Measurements from ENCODE around the gene TEC.

The TEC gene

DNA sequence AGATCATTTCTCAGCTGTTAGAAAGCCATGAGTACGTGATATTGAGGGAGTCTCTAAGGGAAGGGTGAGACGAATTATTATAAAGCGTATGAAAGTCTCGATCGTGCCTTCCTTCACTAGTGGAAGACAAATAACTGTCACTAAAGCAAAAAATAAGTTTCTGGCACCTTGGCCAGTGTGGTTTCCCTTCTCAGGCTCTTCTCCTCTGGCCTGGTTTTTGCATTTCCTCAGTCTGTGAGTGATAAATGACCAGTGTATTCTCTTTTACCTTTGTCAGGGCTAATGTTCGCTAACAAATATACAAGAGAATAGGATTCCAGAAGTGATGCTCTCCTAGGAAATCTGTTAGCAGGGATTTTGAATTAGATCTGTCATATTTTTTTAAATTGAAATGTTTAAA is 155.2 kb downstream of the TEC start:
- DNase-seq: no peak

DNA sequence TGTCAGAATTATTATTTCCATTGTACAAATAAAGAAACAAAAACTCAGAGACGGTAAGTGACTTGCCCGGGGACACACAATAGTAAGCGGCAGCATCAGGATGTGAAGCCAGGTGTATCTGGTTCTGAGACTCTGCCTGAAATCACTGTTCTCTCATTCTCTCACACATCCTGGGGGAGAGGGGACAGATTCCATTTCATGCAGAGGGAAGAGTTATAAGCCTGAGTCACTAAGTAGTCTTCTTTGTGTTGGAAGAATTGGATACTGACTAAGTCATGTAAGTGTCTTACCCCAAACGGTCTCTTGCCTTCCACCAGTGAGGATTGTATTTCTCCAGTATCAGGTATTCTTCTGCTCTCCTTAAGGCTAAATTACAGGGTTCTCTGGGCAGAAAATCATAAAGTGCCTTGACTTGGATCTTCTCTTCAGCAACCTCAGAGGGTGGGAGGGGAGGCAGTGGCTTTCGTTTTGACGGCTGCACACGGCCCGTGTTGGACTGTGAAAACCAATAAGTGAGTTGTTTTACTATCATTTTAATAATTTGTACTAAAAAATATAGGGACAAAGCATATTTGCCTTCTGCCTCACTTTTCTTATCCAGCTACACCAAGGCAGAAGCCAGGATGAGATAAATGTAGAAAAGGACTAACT is 157.5 kb downstream of the TEC start:
- DNase-seq: no peak

DNA sequence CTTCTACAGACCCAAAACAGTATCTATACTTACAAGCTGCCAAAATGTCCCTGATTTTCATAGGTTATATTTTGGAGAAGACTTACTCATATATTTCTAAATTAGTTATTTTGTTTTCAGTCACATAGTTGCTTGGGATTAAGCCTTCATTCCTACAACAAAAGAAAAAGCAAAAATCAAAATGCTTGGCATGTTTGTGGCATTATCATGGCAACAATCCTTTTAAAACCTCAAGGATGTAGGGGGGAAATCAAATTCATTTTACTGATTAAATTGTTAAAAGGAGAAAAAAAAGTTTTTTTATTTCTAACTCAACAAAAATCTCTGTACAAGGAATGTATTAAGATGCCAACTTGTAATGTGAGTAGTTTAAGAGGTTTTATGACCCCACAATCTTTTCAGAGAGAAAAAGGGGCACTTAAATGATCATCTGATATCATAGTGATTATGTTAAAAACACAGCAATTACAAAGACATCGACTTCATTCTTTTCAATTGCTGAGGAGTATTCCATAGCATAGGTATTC is 159.1 kb downstream of the TEC start:
- no peak for DNase-seq

DNA sequence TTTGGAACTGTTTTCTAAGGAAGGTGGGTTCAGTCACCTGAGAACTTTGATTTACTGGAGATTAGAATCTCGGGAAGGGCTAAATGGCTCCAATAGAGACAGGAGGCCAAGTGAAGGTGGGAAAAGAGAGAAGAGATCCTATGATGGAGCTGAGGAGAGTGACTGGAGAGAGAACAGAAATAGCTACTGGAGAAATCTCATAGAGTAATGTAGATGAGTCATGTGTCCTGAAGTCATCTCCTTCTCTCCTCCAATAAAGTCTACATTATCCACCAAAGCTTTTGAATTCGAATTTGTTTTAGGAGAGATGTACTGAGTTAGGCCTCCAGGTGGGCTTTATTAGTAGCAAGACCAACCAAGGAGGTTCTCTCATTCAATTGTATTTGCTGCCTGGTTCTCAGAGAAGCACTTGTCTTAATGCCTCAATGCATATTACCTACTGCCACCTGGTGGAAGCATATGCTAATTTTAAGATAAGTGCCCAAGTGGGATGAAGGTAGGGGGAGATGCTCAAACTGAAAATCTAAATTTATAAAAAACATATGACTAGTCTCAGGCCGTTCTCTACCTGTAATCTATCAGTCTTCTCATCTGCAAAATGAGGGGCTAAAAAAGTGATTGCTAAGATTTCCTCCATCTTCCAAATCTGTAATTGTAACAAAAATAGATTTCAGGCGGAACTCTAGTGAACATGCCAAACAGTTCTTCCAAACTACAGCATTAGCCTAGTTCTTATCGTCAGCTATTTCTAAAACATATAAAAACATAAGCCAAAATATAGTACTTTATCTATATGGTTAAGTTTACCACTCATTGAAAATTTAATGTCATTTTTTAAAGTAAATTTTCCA is 160.0 kb downstream of the TEC start:
- DNase-seq: no peak

DNA sequence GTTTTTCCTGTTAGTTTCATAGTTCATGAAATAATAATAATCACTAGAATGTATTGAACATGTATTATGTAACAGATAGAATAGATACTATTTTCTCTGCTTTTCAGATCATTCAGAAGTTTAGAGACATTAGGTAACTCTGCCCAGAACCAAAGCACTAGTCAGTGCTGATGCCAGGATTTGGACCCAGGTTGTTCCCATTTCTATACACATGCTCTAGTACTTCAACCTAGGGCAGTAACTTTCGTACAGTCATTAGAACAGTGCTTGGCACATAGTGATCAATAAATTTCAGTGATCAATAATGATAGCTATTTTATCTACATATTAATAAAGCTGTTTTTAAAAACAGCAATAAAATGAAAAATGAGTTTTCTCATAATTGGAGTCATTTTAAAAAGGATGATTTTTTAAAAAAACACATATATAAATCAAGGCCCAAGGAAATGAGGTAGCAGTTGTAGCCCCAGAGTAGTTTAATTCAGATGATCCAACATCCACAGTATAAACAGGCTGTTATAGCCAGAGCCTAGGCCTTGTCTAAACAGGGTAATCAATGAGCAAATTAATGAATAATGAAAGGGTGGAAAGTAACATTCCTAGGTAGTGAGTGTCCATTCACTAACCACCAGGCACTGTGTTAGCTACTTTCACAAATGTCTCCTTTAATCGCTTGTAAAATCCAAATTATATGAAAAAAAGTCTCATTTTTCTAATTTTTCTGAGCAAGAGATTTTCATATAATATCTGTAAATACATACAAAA is 161.1 kb downstream of the TEC start:
- DNase-seq: no peak

DNA sequence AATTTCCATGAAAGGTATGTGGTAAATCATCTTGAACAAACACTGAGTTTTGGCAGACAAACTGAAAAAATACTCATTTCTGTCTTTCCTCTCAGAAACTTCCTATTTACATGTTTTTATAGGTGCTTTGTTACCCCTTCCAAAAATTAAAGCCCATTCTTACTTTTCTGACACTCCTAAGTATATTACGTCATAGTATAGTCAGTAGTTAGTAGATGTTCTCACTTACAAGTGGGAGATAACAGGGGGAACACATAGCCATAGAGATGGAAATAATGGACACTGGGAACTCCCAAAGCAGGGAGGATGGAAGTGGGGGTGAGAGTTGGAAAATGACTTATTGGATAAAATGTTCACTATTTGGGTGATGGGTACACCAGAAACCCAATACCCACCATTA is 164.4 kb downstream of the TEC start:
- no peak for DNase-seq

DNA sequence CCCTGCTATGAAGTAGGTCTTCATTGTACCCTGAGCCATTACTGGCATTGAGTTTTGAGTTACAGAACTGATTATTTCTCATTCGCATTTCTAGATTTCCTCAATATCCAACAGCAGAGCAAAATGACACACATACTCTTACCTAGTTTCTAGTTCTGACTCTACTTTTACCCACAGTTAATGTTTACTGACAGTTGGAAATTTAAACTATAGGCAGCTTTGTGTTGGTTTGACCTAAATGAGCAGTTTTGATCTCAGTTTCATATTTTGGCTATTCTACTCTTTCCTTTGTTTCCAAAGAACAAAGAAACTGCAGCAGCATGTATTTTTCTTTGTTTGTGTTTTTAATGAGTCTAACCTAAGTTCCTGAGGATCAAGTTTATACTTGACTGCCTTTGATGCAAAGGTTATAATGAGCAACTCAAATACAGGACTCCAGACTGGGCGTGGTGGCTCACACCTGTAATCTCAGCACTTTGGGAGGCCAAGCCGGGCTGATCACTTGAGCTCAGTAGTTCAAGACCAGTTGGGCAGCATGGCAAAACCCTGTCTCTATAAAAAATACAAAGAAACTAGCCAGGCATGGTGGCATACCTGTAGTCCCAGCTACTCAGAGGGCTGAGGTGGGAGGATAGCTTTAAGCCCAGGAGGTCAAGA is 166.0 kb downstream of the TEC start:
- no peak for DNase-seq

DNA sequence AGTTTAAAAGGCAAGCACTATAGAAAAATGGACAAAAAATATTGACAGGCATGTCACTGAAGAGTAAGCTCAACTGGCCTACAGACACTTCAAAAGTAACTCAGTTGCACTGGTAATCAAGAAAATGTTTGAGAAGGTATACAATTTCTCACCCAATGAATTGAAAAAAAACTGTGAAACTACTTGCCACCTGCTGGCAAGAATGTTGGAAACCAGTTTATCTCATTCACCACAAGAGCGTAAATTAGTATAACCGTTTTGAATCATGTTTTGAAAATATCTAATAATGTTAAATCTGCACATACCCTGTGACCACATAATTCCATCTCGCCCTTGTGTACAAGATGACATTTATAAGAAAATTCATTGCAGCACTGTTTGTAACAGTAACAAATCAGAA is 167.3 kb downstream of the TEC start:
- no peak for DNase-seq

DNA sequence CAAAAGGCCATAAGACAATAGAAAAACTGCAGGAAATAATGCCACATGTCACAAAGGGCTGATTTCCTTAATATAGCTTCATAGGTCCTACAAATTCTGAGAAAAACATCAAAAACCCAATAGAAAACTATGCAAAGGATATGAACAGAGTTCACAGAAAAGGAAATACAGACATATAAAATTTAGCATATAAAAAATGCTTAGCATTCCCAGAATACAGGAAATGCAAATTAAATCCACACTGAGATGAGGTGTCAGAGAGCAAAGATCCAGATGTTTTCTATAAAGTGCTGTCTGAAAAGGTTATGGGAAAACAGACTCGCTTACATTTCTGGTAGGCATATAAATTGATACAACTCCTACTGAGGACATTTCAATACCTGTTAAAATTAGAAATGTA is 169.4 kb downstream of the TEC start:
- DNase-seq: no peak

DNA sequence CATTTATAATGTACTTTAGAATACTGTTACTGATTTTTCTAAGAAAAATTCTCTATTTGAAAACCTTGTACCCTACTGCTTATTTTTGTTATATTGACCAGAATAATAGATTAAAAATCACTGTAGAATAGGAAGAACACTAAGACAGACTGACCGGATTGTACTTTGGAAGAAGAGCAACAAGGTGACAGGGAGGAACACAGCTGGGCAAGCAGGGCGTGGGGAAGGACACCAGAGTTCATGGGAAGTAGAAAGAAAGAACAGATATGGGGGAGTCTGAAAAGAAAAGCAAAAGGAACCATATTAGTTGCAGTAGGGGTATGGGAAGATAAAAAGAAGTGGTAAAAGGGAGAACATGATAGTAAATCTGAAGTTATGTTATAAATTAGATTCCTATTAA is 174.2 kb downstream of the TEC start:
- DNase-seq: no peak

DNA sequence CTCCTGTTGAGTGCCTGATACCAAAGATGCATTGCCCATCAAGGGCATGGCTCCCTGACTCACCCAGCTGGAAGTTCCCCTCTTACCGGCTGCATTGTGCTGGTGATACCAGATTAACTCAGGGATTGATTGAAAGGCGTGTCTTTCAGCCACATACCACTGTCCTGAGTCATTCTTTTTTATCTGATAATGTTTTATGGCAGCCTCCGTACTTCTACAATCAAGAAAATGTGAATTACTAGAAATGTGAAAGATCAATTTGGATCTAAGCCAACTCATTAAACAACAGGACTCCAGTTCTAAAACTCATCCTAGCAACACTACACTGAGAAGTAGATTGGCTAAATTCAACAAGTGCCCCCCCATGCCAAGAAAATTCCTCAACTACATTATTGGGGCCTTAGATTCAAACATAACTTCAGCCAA is 175.6 kb downstream of the TEC start:
- no peak for DNase-seq

DNA sequence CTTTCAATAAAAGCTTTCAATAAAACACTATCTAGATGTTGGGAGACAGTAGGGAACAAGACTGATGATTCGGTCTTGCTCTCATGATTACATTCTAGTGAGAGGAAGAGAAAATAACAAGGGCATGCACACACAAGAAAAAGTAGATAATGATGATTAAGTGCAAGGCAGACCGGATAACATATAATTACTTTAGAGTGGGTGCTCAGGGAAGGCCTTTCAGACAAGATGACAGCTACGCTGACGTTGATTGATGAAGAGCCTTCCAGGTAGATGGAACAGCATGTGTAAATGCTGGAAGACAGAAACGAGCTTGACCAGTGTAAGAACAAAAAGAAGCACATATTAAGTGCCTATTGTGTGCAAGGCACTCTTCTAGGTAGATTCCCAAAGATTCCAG is 179.0 kb downstream of the TEC start:
- no peak for DNase-seq

DNA sequence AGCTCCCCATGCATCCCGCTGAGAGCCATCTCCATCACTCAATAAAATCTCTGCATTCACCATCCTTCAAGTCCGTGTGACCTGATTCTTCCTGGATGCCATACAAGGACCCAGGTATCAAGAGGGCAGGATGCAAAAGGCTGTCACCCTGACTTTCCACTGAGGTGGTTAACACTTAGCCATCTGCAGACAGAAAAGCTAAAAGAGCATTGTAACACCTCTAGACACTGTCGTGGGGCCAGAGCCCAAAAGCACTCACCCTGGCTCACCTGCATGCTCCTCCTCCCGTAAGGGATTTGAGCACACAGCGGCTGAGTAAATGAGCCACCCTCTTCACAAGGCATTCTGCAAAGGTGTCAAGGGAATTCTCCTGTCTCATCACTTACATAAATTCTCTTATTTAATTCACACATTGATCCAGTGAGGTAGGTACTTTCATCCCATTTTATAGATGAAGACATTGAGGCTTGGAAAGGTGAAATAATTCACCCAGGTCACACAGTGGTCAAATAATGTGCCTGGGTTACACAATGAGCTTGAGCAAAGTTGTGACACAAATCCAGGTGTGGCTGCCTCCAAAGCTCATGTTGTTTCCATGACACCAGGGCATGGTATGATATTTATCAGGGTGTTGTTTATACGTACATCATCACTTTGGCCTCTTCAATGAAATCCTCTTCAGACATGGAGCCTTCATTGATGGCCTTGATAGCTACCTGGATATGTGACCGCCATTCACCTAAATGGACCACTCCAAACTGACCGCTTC is 183.6 kb downstream of the TEC start:
- DNase-seq: no peak
